Ishikawa (cell line): ENCODE results near the gene ANXA7.

Source experiments
- CEBPB ChIP-seq: IDR thresholded peaks from 2 replicates; pipeline ENCODE4 v1.6.1; 2012
- CREB1 ChIP-seq: IDR thresholded peaks from 2 replicates; pipeline ENCODE4 v1.6.1; 2012; ENCODE audit warnings: low read depth
- EGR1 ChIP-seq: IDR thresholded peaks from 2 replicates; pipeline ENCODE4 v1.6.1; 2012
- MAX ChIP-seq: IDR thresholded peaks from 2 replicates; pipeline ENCODE4 v1.6.1; 2012
- NFIC ChIP-seq: IDR thresholded peaks from 2 replicates; pipeline ENCODE4 v1.6.1; 2012
- RAD21 ChIP-seq: IDR thresholded peaks from 2 replicates; pipeline ENCODE4 v1.6.1; 2012; ENCODE audit warnings: low read depth
- TAF1 ChIP-seq: IDR thresholded peaks from 2 replicates; pipeline ENCODE4 v1.6.1; 2012; ENCODE audit warnings: low read depth, mild to moderate bottlenecking
- USF1 ChIP-seq: IDR thresholded peaks from 2 replicates; pipeline ENCODE4 v1.6.1; 2012

GRCh38 chr10:73408978-73409521 is 4.8 kb downstream of the ANXA7 start:
- TF ChIP-seq TAF1 (no peak), RAD21 (no peak), USF1 (no peak), MAX (no peak), NFIC (no peak), CEBPB (no peak), CREB1 (no peak), EGR1 (no peak)
